ENCODE data around the gene MUC4.

MUC4 gene

DNA sequence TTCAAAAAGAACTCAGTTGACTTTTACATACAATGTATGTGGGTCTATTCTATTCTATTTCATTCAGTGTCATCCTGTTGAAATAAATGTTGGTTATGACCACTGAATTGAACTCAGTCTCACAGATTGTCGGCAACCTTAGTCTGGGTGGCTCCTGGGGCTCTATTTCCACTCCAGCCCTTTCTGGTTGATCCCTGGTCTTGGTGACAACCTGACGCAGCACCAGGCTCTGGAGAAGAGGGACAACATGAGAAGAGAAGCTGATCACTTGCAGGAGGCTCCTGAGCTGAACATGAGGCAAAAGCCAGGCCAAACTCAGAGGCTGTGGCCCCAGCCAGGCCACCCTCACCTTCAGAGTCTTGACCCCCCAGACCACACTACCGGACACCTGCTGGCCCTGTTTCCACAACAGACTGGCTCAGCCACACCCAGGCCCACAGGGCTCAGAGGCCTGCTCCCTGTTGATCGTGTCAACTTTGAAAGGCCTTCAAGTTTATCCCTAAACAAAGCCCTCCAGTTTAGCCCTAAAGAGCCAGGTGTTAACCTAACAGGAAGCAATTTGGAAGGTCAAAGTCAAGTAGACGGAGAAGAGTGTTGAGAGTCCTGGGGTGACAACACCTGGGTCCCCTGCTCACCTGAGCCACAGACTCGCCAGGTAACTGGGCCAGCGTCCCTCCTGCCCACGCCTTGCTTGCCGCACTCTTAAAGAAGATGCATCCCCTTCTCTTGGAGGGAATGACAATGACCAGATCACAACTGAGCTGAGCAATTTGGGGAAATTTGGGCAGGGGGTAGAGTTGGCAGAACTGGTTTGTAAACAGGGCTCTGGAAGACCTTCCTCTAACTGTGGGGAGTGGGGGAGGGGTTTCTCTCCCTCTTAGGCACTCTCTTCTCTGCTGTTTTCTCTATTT is 106.4 kb downstream of the MUC4 start:
- in situ Hi-C loops (cut with HindIII; ENCODE audit: low sequenced_read_pairs) = no loop called here

DNA sequence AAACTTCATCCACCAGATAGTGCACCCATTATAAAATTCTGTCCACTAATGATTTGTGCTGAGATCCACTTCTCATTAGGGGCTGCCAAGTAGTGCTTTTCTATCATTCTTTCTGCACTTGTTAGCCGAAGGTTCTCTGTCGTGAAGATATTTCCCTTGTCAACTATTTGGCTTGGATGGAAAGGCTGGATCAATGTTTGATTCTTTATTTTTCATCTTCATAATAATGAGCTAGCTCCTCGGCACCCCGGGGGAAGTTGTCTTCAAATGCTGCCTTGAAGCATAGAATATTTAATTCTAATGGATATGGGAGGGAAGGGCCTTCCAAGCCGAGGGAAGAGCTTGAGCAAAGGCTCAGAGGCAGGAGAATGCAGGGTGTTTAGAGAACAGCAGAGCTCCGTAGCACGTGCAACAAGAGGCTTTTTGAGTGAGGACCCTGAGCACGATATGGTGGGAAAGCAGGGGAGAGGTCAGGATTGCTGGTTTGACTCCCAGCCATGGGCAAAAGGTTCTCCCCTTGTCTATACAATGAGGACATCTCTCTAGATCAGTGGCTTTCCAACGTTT is 107.2 kb downstream of the MUC4 start:
- in situ Hi-C loops (cut with HindIII; ENCODE audit: low sequenced_read_pairs) = no loop called here

DNA sequence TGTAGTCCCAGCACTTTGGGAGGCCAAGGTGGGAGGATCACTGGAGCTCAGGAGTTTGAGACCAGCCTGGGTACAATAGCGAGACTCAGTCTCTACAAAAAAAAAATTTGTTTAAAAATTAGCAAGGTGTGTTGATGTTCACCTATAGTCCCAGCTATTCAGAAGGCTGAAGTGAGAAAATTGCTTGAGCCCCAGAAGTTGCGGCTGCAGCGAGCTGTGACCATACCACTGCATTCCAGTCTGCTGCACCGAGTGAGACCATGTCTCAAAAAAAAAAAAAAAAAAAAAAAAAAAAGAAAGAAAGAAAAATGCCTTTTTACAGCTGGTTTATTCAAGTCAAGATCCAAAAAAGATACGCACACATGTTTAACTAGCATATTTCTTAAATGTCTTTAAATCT is 108.0 kb downstream of the MUC4 start:
- in situ Hi-C loops (cut with HindIII; ENCODE audit: low sequenced_read_pairs) = no loop called here

DNA sequence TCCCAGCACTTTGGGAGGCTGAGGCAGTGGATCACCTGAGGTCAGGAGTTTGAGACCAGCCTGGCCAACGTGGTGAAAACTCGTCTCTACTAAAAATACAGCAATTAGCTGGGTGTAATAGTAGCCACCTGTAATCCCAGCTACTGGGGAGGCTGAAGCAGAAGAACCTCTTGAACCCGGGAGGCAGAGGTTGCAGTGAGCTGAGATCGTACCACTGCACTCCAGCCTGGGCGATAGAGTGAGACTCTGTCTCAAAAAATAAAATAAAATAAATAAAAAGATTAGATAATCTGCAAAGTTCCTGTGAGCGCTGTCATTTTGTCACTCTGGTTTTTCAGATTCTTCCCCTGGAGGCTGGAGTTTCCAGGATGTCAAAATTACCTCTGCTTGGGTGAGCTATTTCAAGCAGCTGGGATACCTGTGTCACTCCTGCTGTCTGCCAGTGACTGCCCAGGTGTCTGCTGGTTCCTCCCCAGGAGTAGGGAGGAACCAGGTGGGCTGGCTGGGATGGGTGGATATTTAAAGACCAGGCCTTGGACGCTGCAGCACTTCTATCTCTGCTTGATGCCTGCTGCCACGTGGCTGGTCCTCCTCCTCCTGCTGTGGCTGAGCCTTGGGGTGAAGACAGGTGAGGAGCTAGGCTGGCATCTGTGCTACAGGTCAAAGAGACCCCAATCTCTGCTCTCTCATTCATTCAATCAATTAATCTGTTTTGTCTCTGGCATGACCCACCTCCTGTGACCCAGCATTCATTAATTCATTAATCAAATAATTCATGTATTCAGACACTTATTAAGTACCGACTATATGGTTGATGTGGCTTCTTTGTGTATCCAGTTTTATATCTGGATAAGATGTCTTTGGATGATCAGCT is 110.5 kb downstream of the MUC4 start:
- in situ Hi-C loops (cut with HindIII; ENCODE audit: low sequenced_read_pairs) = no loop called here

DNA sequence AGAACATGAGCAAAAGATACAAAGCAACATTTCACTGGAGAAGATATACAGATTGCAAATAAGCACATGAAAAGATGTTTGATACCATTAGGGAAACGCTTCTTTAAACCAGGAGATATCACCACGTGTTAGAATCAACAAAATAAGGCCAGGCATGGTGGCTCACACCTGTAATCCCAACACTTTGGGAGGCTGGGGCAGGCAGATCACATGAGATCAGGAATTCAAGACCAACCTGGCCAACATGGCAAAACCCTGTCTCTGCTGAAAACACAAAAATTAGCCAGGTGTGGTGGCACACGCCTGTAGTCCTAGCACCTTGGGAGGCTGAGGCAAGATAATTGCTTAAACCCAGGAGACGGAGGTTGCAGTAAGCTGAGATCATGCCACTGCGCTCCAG is 111.4 kb downstream of the MUC4 start:
- in situ Hi-C loops (cut with HindIII; ENCODE audit: low sequenced_read_pairs) = no loop called here

DNA sequence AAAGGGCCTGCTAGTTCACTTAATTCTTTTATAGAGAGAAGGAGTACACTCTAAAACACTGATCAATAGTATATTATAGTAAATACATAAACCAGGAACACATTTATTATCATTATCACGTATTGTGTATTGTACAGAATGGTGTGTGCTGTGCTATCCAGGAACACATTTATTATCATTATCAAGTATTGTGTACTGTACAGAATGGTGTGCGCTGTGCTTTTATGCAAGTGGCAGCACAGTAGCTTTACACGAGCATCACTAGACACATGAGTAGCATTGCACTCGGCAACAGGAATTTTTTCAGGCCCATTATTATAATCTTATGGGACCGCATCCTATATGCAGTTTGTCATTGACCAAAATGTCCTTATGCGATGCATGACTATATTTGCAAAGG is 111.9 kb downstream of the MUC4 start:
- in situ Hi-C loops (cut with HindIII; ENCODE audit: low sequenced_read_pairs) = no loop called here

DNA sequence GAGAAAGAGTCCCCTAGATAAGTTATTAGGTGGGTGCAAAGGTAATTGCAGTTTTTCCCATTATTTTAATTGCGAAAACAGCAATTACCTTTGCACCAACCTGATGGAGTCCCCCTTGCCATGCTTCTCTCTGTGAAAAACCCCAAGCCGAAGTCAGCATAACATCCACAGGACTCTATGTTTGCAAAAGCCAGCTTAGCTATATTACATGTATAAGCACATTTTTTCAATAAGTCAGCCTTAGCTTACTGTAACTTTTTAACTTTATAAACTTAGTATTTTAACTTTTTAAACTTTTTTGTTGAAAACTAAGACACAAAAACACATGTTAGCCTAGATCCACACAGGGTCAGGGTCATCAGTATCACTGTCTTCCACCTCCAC is 112.3 kb downstream of the MUC4 start:
- in situ Hi-C loops (cut with HindIII; ENCODE audit: low sequenced_read_pairs) = no loop called here

DNA sequence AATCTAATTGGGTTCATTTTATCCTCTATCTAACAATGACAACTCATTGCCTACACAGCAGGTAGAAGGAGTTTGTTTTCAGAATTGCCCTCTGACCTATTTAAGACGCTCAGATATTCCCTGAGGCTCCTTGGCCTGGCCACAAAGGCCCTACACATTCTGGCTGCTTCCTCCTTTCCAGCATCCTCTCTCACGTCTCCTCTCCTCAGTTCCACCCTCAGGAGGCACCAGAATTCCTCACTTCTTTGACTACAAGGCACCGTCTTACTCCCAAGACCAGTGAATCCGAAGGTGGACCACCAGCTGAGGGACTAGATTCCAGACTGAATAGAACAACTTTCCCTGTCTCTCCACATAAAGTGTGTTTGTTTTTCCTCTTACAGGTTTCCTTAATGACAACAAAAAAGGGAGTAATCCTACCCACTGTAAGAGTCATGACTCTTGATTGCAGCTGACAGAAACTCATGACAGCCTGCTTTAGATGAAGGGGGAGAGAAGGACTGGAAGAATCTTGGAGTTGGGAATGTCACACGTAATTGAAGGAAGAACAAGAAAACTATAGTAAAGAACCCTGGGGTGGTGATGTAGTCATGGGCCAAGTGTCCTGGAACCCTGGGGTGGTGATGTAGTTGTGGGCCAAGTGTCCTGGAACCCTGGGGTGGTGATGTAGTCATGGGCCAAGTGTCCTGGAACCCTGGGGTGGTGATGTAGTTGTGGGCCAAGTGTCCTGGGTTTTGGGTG is 112.9 kb downstream of the MUC4 start:
- in situ Hi-C loops (cut with HindIII; ENCODE audit: low sequenced_read_pairs) = no loop called here

DNA sequence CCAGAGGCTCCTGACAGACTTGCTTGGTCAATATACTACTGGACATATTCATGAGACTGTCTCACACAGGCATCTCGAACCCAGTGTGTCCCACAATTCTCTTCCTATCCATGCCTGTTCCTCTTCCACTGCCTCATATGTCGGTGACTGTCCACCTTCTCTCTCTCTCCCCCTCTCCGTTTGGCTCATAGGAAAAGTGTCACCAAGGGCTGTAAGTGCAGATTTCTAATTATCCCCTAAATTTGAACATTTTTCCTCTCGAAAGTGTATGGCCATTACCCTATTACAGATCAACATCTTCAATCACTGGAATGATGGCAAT is 113.4 kb downstream of the MUC4 start:
- in situ Hi-C loops (cut with HindIII; ENCODE audit: low sequenced_read_pairs) = no loop called here

DNA sequence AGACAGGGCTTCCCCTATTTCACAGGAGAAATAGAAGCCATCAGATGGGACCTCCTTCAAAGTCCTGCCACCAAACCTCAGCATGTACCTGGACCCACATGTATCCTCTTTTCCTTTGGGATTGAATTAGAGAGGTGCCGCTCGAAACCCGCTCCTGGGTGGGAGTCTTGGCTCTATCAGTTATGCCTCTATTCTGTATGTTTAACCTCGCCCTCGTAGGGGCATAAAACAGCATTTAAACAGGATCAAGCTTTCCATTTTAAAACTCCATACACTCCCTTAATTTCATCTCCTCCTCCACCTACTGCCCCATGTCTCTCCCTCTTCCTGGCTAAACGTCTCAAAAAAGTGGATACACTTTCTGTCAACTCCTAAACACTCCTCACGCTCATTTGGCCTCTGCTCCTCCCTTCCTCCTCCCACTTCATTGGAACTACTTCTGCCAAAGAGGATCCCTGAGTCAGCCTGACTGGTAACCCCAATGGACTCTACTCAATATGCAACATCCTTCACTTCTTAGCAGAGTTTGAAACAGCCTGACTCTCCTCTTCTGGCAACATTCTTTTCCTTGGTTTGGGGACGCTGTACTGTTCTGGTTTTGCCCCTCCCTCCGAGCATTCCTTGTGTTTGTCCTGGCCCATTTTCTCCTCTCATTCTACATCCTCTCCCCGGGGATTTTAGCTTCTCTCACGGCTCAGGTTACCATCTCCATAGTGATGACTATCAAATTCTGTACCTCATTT is 114.0 kb downstream of the MUC4 start:
- in situ Hi-C loops (cut with HindIII; ENCODE audit: low sequenced_read_pairs) = no loop called here

Data from endothelial cell of hepatic sinusoid (primary cell).